ENCODE measurements around the gene SNX15.
"Not testable (repeated sequence)": the region's sequence is repeated elsewhere in the genome, so short reads cannot be mapped to it uniquely, and the experiment has no call there.

SNX15 gene

GRCh38 chr11:65017937-65018336 is 9.3 kb upstream of the SNX15 start:
- DNase-seq = no peak

- no peak for DNase-seq
Measured at GRCh38 chr11:65019824-65020223, 7.4 kb upstream of the SNX15 start.

GRCh38 chr11:65021003-65021402 is 6.2 kb upstream of the SNX15 start:
- DNase-seq = no peak

- DNase-seq = no peak
Measured at GRCh38 chr11:65021509-65021908, 5.7 kb upstream of the SNX15 start.

- DNase-seq = not testable (repeated sequence)
Measured at GRCh38 chr11:65023502-65023901, 3.7 kb upstream of the SNX15 start.

- no peak for DNase-seq
Measured at GRCh38 chr11:65026810-65027209, 429 bp upstream of the SNX15 start.

GRCh38 chr11:65032216-65032615 is 5.0 kb downstream of the SNX15 start:
- no peak for DNase-seq

GRCh38 chr11:65034423-65034822 is 7.2 kb downstream of the SNX15 start:
- DNase-seq = no peak

GRCh38 chr11:65035579-65035978 is 8.3 kb downstream of the SNX15 start:
- no peak for DNase-seq

GRCh38 chr11:65036931-65037330 is 9.7 kb downstream of the SNX15 start:
- DNase-seq = peak in 1 of 2 experiments; percentile 38

- DNase-seq = no peak
Measured at GRCh38 chr11:65040520-65040846, 13.2 kb downstream of the SNX15 start.

- peak; percentile 94 to 97 for DNase-seq
Measured at GRCh38 chr11:65040847-65041622, 13.8 kb downstream of the SNX15 start, which contains the start of gene SAC3D1. SAC3D1 (plus strand) TSS chr11:65041210; CDS start chr11:65041293, 83 bp downstream.

GRCh38 chr11:65042891-65043290 is 15.7 kb downstream of the SNX15 start:
- DNase-seq = no peak

- no peak for DNase-seq
Measured at GRCh38 chr11:65043881-65044501, 16.8 kb downstream of the SNX15 start.

- DNase-seq = no peak
Measured at GRCh38 chr11:65045061-65045460, 17.8 kb downstream of the SNX15 start.

- DNase-seq = no peak
Measured at GRCh38 chr11:65045728-65046127, 18.5 kb downstream of the SNX15 start.

- no peak for DNase-seq
Measured at GRCh38 chr11:65047581-65048422, 20.6 kb downstream of the SNX15 start.

GRCh38 chr11:65051398-65051858 is 24.2 kb downstream of the SNX15 start:
- DNase-seq = no peak

- no peak for DNase-seq
Measured at GRCh38 chr11:65053827-65054508, 26.7 kb downstream of the SNX15 start.

GRCh38 chr11:65055538-65055937 is 28.3 kb downstream of the SNX15 start:
- DNase-seq = no peak

GRCh38 chr11:65056999-65057398 is 29.8 kb downstream of the SNX15 start:
- no peak for DNase-seq

- DNase-seq = no peak
Measured at GRCh38 chr11:65057526-65057925, 30.3 kb downstream of the SNX15 start.

- DNase-seq = peak in 1 of 2 experiments; percentile 35
Measured at GRCh38 chr11:65058012-65058411, 30.8 kb downstream of the SNX15 start.

Data from NCI-H2081 (cell line).